Measurements from ENCODE around the gene KIF4A. TPM values are rescaled to one million over a fixed set of nuclear protein-coding genes. Genes with fewer than 3 reads are reported as not detected.

KIF4A gene
- total RNA-seq, 1 experiment from 2014 or later = 52.9 TPM

DNA sequence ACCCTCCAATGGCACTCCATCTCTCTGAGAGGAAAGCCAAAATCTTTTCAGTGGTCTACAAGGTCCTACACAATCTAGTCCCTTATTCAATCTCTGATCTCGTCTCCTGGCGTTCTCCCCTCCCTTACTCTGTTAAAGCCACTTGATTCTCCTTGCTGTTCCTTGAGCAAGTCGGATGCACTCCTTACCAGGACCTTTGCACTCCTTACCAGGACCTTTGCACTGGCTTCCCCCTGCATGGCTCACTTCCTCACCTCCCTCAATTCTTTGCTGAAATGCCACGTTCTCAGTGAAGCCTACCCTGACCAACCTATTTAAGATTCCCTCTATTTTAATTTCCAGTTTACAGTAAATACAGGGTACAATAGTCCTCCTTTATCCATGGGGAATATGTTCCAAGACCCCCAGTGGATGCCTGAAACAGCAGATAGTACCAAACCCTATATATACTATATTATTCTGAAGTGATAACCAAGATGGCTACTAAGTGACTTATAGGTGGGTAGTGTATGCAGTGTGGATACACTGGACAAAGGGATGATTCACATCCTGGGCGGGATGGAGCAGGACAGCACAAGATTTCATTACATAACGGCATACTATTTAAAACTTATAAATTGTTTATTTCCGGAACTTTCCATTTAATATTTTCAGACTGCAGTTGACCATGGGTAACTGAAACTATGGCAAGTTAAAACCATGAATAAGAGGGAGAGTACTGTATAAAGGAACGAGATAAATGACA, 148.2 kb downstream of the KIF4A start:
- ChIA-PET POLR2A (ENCODE audit: unreplicated experiment) (no interaction called here), CTCF (no interaction called here)
- BruUV-seq (replicated peaks) = no TSS peak
- H4K20me1 ChIP-seq (ENCODE audit: insufficient read depth) = no peaks in the 10 kb centered on the region
- DNase-seq = no peak
- no peaks in the 10 kb centered on the region for H3K79me2 ChIP-seq (ENCODE audit: low read depth)
- intact Hi-C loops (cut with micrococcal nuclease; ENCODE audit: unreplicated experiment) = no loop called here
- no peaks in the 10 kb centered on the region for H3K9me3 ChIP-seq (ENCODE audit: insufficient read depth, low read depth)
- no peaks in the 10 kb centered on the region for H3K36me3 ChIP-seq (ENCODE audit: low read depth)
- H3K4me2 ChIP-seq = no peak overlapping the region
- H3K9me2 ChIP-seq (ENCODE audit: insufficient read depth) = no peaks in the 10 kb centered on the region
- no peak overlapping the region for H2AFZ ChIP-seq
- no peaks in the 10 kb centered on the region for H3F3A ChIP-seq (ENCODE audit: insufficient read depth, low read depth)
- H3K27ac ChIP-seq = no peak overlapping the region
- H3K4me1 ChIP-seq (replicated peaks; ENCODE audit: insufficient read depth) = 0 out of 2 replicates have a peak, but pooled peaks cover 9% of the 10 kb centered on the region
- TF ChIP-seq, protein P1, sequence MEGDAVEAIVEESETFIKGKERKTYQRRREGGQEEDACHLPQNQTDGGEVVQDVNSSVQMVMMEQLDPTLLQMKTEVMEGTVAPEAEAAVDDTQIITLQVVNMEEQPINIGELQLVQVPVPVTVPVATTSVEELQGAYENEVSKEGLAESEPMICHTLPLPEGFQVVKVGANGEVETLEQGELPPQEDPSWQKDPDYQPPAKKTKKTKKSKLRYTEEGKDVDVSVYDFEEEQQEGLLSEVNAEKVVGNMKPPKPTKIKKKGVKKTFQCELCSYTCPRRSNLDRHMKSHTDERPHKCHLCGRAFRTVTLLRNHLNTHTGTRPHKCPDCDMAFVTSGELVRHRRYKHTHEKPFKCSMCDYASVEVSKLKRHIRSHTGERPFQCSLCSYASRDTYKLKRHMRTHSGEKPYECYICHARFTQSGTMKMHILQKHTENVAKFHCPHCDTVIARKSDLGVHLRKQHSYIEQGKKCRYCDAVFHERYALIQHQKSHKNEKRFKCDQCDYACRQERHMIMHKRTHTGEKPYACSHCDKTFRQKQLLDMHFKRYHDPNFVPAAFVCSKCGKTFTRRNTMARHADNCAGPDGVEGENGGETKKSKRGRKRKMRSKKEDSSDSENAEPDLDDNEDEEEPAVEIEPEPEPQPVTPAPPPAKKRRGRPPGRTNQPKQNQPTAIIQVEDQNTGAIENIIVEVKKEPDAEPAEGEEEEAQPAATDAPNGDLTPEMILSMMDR (conservative IDR thresholded peaks at IDR 0.05) = no peak
- TF ChIP-seq EZH2 (IDR thresholded peaks at IDR 0.05; ENCODE audit: low read depth) = no peak
- H3K4me3 ChIP-seq = no peak overlapping the region
- no peaks in the 10 kb centered on the region for H3K27me3 ChIP-seq (ENCODE audit: insufficient read depth, low read depth)

DNA sequence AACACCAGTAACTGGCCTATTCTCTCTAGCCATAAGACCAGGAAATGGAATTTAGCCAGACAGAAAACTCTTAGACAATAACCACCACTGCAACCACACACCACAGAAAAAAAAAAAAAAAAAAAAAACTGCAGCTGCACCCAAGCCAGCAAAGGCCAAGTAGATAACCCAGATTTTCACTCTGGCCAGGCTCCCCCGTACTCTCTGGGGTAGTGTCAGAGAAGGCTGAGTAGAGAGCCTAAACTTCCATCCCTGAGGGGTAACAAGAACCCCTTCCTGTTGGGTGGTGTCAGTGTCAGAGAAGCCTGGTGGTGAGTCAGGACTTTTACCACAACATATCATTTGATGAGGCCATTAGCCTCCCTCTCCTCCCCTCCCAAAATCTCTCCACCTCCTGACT, 149.1 kb downstream of the KIF4A start:
- Histone ChIP-seq H3F3A (ENCODE audit: insufficient read depth, low read depth) (no peaks in the 10 kb centered on the region), H3K4me3 (no peak overlapping the region), H3K36me3 (ENCODE audit: low read depth) (no peaks in the 10 kb centered on the region), H3K9me2 (ENCODE audit: insufficient read depth) (no peaks in the 10 kb centered on the region), H3K79me2 (ENCODE audit: low read depth) (no peaks in the 10 kb centered on the region), H3K27me3 (ENCODE audit: insufficient read depth, low read depth) (no peaks in the 10 kb centered on the region), H3K9me3 (ENCODE audit: insufficient read depth, low read depth) (no peaks in the 10 kb centered on the region), H4K20me1 (ENCODE audit: insufficient read depth) (no peaks in the 10 kb centered on the region), H3K27ac (no peak overlapping the region), H3K4me1 (replicated peaks; ENCODE audit: insufficient read depth) (0 out of 2 replicates have a peak, but pooled peaks cover 4% of the 10 kb centered on the region), H3K4me2 (no peak overlapping the region), H2AFZ (no peak overlapping the region)
- CTCF ChIA-PET = interaction anchor here (0.6 kb wide), 1 partner anchor 868 kb away, joined by 4 read pairs; no protein-coding TSS in a partner anchor
- TF ChIP-seq, protein P1 (conservative IDR thresholded peaks at IDR 0.05) = no peak
- no peak for TF ChIP-seq EZH2 (IDR thresholded peaks at IDR 0.05; ENCODE audit: low read depth)
- POLR2A ChIA-PET (ENCODE audit: unreplicated experiment) = no interaction called here
- peak in 1 of 2 experiments; percentile 4 for DNase-seq
- BruUV-seq (replicated peaks) = no TSS peak
- intact Hi-C loops (cut with micrococcal nuclease; ENCODE audit: unreplicated experiment) = no loop called here

DNA sequence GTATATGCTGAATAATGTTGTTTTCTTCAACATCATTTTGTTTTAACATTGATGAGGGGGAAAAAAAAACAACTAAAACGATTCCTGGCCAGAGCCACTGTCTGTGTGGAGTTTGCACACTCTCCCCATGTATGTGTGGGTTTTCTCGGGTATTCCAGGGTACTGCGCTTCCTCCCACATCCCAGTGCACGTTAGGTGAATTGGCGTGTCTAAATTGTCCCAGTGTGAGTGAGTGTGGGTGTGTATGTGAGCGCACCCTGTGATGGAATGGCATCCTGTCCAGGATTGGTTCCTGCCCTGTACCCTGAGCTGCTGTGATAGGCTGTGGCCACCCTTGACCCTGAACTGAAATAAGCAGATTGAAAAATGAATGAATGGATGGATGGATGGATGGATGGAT, 152.3 kb downstream of the KIF4A start:
- intact Hi-C loops (cut with micrococcal nuclease; ENCODE audit: unreplicated experiment) = no loop called here
- TF ChIP-seq, protein P1 (conservative IDR thresholded peaks at IDR 0.05) = no peak
- no peak for TF ChIP-seq EZH2 (IDR thresholded peaks at IDR 0.05; ENCODE audit: low read depth)
- H3F3A ChIP-seq (ENCODE audit: insufficient read depth, low read depth) = no peaks in the 10 kb centered on the region
- no peak for DNase-seq
- no peaks in the 10 kb centered on the region for H3K36me3 ChIP-seq (ENCODE audit: low read depth)
- no peak overlapping the region for H3K4me3 ChIP-seq
- no peaks in the 10 kb centered on the region for H3K9me2 ChIP-seq (ENCODE audit: insufficient read depth)
- BruUV-seq (replicated peaks) = no TSS peak
- H3K9me3 ChIP-seq (ENCODE audit: insufficient read depth, low read depth) = no peaks in the 10 kb centered on the region
- no peaks in the 10 kb centered on the region for H4K20me1 ChIP-seq (ENCODE audit: insufficient read depth)
- no peaks in the 10 kb centered on the region for H3K27me3 ChIP-seq (ENCODE audit: insufficient read depth, low read depth)
- no peak overlapping the region for H2AFZ ChIP-seq
- ChIA-PET POLR2A (ENCODE audit: unreplicated experiment) (no interaction called here), CTCF (no interaction called here)
- H3K4me2 ChIP-seq = no peak overlapping the region
- no peaks in the 10 kb centered on the region for H3K79me2 ChIP-seq (ENCODE audit: low read depth)
- 0 out of 2 replicates have a peak, but pooled peaks cover 4% of the 10 kb centered on the region for H3K4me1 ChIP-seq (replicated peaks; ENCODE audit: insufficient read depth)
- H3K27ac ChIP-seq = no peak overlapping the region
